IMR-90 (cell line): ENCODE measurements around the gene ETFB. TPM values are rescaled to one million over a fixed set of nuclear protein-coding genes. Genes with fewer than 3 reads are reported as not detected.

ENCODE experiments used
- ATAC-seq: fragments of 200-7000 bp; cut with Tn5 transposase; 2 replicates; pipeline ENCODE4 v1.9.1; 2020; ENCODE audit warnings: low read depth, mild to moderate bottlenecking, moderate library complexity
- BruUV-seq: library from RNA; stranded (reverse); fragments of 400-500 nt; replicated peaks from 2 replicates; lab custom pipeline; 2021; lab: Mats Ljungman, UMichigan
- CTCF ChIA-PET: fragments of 300-600 bp; formaldehyde crosslinking; extraction: SDS; loops from one replicate; lab custom pipeline; 2021; ENCODE audit warnings: antibody characterized with exemption; lab: Yijun Ruan, JAX
- POLR2A ChIA-PET: fragments of 300-600 bp; sonication (Branson Sonifier 250); formaldehyde crosslinking; loops from one replicate; lab custom pipeline; 2022; ENCODE audit warnings: antibody characterized with exemption; ENCODE audit not compliant: unreplicated experiment; lab: Charles Lee
- DNase-seq: peaks from one replicate; pipeline ENCODE4 v3.0.0; 2013
- H2AFZ ChIP-seq: replicated peaks from 2 replicates; pipeline ENCODE3; 2013; ENCODE audit warnings: low read length, mild to moderate bottlenecking; ENCODE audit not compliant: poor library complexity
- H2AK5ac ChIP-seq: 2 replicates; pipeline ENCODE4 v1.6.1; 2013; ENCODE audit warnings: low read depth, low read length, inconsistent platforms
- H2AK9ac ChIP-seq: replicated peaks from 2 replicates; pipeline ENCODE3; 2013; ENCODE audit warnings: mild to moderate bottlenecking, low read depth, low read length, moderate library complexity; ENCODE audit not compliant: poor library complexity
- H2BK120ac ChIP-seq: 2 replicates; pipeline ENCODE4 v1.6.1; 2013; ENCODE audit warnings: low read depth, low read length, inconsistent platforms
- H2BK15ac ChIP-seq: 3 replicates; pipeline ENCODE4 v1.6.1; 2013; ENCODE audit warnings: low read depth, low read length, inconsistent platforms
- H2BK20ac ChIP-seq: 2 replicates; pipeline ENCODE4 v1.6.1; 2013; ENCODE audit warnings: low read depth, mild to moderate bottlenecking, inconsistent platforms, low read length, moderate library complexity
- H2BK5ac ChIP-seq: 2 replicates; pipeline ENCODE4 v1.6.1; 2013; ENCODE audit warnings: mild to moderate bottlenecking, low read depth, low read length, inconsistent platforms; ENCODE audit not compliant: poor library complexity, severe bottlenecking
- H3K14ac ChIP-seq: replicated peaks from 2 replicates; pipeline ENCODE4 v1.6.1; 2013; ENCODE audit warnings: low read depth, low read length, inconsistent platforms
- H3K18ac ChIP-seq: 2 replicates; pipeline ENCODE4 v1.6.1; 2013; ENCODE audit warnings: low read depth, low read length, control low read depth
- H3K23ac ChIP-seq: 2 replicates; pipeline ENCODE4 v1.6.1; 2013; ENCODE audit warnings: low read depth, low read length, inconsistent platforms
- H3K27ac ChIP-seq: 2 replicates; pipeline ENCODE4 v1.5.1; 2013; ENCODE audit warnings: mild to moderate bottlenecking, control low read depth, low read length; ENCODE audit not compliant: insufficient read depth
- H3K27me3 ChIP-seq: 2 replicates; pipeline ENCODE4 v1.6.1; 2013; ENCODE audit warnings: low read length; ENCODE audit not compliant: control insufficient read depth, insufficient read depth
- H3K36me3 ChIP-seq: 2 replicates; pipeline ENCODE4 v1.6.1; 2013; ENCODE audit warnings: low read length, mixed read lengths; ENCODE audit not compliant: control insufficient read depth, insufficient read depth
- H3K4ac ChIP-seq: 2 replicates; pipeline ENCODE4 v1.6.1; 2013; ENCODE audit warnings: low read depth, low read length, inconsistent platforms
- H3K4me1 ChIP-seq: 2 replicates; pipeline ENCODE4 v1.6.1; 2013; ENCODE audit warnings: low read length, mixed read lengths; ENCODE audit not compliant: control insufficient read depth, insufficient read depth
- H3K4me2 ChIP-seq: 2 replicates; pipeline ENCODE4 v1.6.1; 2013; ENCODE audit warnings: low read depth, mild to moderate bottlenecking, control low read depth, low read length, moderate library complexity
- H3K4me3 ChIP-seq: 2 replicates; pipeline ENCODE4 v1.5.1; 2013; ENCODE audit warnings: low read depth, mild to moderate bottlenecking, control low read depth, low read length, moderate library complexity; ENCODE audit not compliant: insufficient read depth
- H3K56ac ChIP-seq: 2 replicates; pipeline ENCODE4 v1.6.1; 2013; ENCODE audit warnings: low read length, inconsistent platforms; ENCODE audit not compliant: insufficient read depth; ENCODE audit errors: extremely low read depth
- H3K79me1 ChIP-seq, 2 experiments: 2 replicates each; pipeline ENCODE4 v1.6.1; 2013; ENCODE audit warnings: low read length in 2 of 2, inconsistent platforms in 1 of 2, low read depth in 1 of 2
- H3K9ac ChIP-seq: 2 replicates; pipeline ENCODE4 v1.6.1; 2013; ENCODE audit warnings: low read depth, low read length, control low read depth
- H3K9me1 ChIP-seq: 2 replicates; pipeline ENCODE4 v1.6.1; 2013; ENCODE audit warnings: low read length, inconsistent platforms; ENCODE audit not compliant: insufficient read depth
- H3K9me3 ChIP-seq: 2 replicates; pipeline ENCODE4 v1.6.1; 2013; ENCODE audit warnings: low read length; ENCODE audit not compliant: control insufficient read depth, insufficient read depth
- H4K20me1 ChIP-seq: 2 replicates; pipeline ENCODE4 v1.6.1; 2013; ENCODE audit warnings: low read length, inconsistent platforms; ENCODE audit not compliant: insufficient read depth
- H4K5ac ChIP-seq: 2 replicates; pipeline ENCODE4 v1.6.1; 2013; ENCODE audit warnings: mild to moderate bottlenecking, low read depth, low read length, control low read depth
- H4K8ac ChIP-seq, 2 experiments: 2 replicates each; pipeline ENCODE4 v1.6.1; 2013; ENCODE audit warnings: low read depth in 2 of 2, low read length in 2 of 2, control low read depth in 1 of 2, inconsistent platforms in 1 of 2
- H4K91ac ChIP-seq: 2 replicates; pipeline ENCODE4 v1.6.1; 2013; ENCODE audit warnings: low read depth, low read length, inconsistent platforms; ENCODE audit not compliant: insufficient read depth
- BHLHE40 ChIP-seq: fragments of 150-350 bp; IDR thresholded peaks from 2 replicates; pipeline ENCODE4 v1.6.1; 2016; ENCODE audit warnings: mild to moderate bottlenecking, low read depth, low read length
- NFE2L2 ChIP-seq: fragments of 150-350 bp; IDR thresholded peaks from 2 replicates; pipeline ENCODE4 v1.6.1; 2016; ENCODE audit warnings: low read depth, mild to moderate bottlenecking, low read length
- POLR2A ChIP-seq: IDR thresholded peaks from 2 replicates; pipeline ENCODE4 v1.6.1; 2012; ENCODE audit warnings: mild to moderate bottlenecking, low read depth, low read length
- RAD21 ChIP-seq: IDR thresholded peaks from 2 replicates; pipeline ENCODE4 v1.6.1; 2012; ENCODE audit warnings: low read length, improper control_type of control experiment
- SMC3 ChIP-seq: fragments of 150-350 bp; IDR thresholded peaks from 2 replicates; pipeline ENCODE4 v1.6.1; 2016; ENCODE audit warnings: low read depth, mild to moderate bottlenecking, antibody characterized with exemption, low read length, moderate library complexity
- WGBS, 2 experiments: methylation state at CpG; one replicate each; pipeline versions ENCODE4 v1.1.5 to v1.1.7; 2013; ENCODE audit warnings: missing lambda C conversion rate in 2 of 2; ENCODE audit not compliant: insufficient read length in 1 of 2; ENCODE audit errors: extremely low coverage in 2 of 2; 5-methylcytosine and 5-hydroxymethylcytosine counted together
- dilution Hi-C: fragments of 300-500 bp; cut with HindIII; formaldehyde crosslinking; loops from one replicate; pipeline ENCODE4 v1.14.3; 2018; ENCODE audit warnings: low sequenced_read_pairs; ENCODE audit not compliant: unreplicated experiment
- in situ Hi-C: fragments of 300-500 bp; cut with MboI; formaldehyde crosslinking; loops from 3 replicates; pipeline ENCODE4 v1.14.3; 2019; ENCODE audit warnings: low sequenced_read_pairs, inconsistent platforms, mixed read lengths
- intact Hi-C: fragments of 100-400 bp; cut with micrococcal nuclease; formaldehyde crosslinking; loops from 2 replicates; pipeline ENCODE4 v1.10.0; 2022
- polyA plus RNA-seq, 3 experiments: library from polyadenylated mRNA; depleted of rRNA; stranded (reverse); fragments of >200 nt; gene quantifications; 2 replicates each; pipeline ENCODE4 v1.2.3, GENCODE V29; 2012; ENCODE audit warnings: low replicate concordance in 1 of 3
- total RNA-seq: library from RNA; depleted of rRNA; stranded (reverse); fragments of >200 nt; gene quantifications from 2 replicates; pipeline ENCODE4 v1.2.3, GENCODE V29; 2012

Gene ETFB
- total and polyA plus RNA-seq, 2 of the 4 experiments (the other 2 are of a cell fraction), result 141 to 166 TPM

DNA sequence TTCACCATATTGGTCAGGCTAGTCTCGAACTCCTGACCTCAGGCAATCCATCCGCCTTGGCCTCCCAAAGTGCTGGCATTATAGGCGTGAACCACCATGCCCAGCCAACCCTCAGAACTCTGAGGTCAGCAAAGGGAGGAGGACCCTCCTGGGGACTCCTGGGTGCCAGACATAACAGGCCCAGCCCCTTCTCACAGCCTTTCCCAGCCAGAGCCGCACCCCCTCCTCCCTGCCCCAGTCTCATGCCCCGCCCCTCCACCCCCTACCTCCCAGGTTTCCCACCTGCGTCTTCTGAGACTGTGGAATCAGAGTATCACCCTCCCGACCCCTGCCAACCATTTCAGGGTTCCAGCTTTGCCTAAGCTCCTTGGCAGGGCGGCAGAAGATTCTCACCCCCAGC is 49.5 kb downstream of the ETFB start:
- no peak overlapping the region for H2BK20ac ChIP-seq
- no peak overlapping the region for H3K23ac ChIP-seq
- WGBS, 2 experiments, result 0% methylated on average over 1 of the region's 8 CpGs; no CpG with 5 or more reads in 1 of the 2 experiments
- no peak overlapping the region for H3K4me2 ChIP-seq
- no peak overlapping the region for H4K5ac ChIP-seq
- H2AK9ac ChIP-seq, result no peak overlapping the region
- no peaks in the 10 kb centered on the region; the same call in 1 of the 2 replicates for H3K27me3 ChIP-seq
- no peak overlapping the region for H3K27ac ChIP-seq
- no peak overlapping the region for H2BK15ac ChIP-seq
- no peaks in the 10 kb centered on the region for H4K20me1 ChIP-seq
- no peak overlapping the region for H3K18ac ChIP-seq
- DNase-seq (no peak), ATAC-seq (no peak)
- no peaks in the 10 kb centered on the region for H3K9me1 ChIP-seq
- H2BK5ac ChIP-seq, result no peak overlapping the region
- dilution Hi-C loops (no loop called here), intact Hi-C loops (no loop called here), in situ Hi-C loops (no loop called here)
- no peaks in the 10 kb centered on the region for H3K4me1 ChIP-seq
- ChIA-PET POLR2A (no interaction called here), CTCF (no interaction called here)
- no peak overlapping the region for H4K91ac ChIP-seq
- H2BK120ac ChIP-seq, result no peak overlapping the region
- no peak overlapping the region for H3K4me3 ChIP-seq
- BruUV-seq, result no TSS peak
- TF ChIP-seq NFE2L2 (no peak), POLR2A (no peak), SMC3 (no peak), RAD21 (no peak), BHLHE40 (no peak)
- H3K56ac ChIP-seq, result no peak overlapping the region
- H3K14ac ChIP-seq, result no peak overlapping the region
- no peaks in the 10 kb centered on the region for H3K79me1 ChIP-seq
- H2AFZ ChIP-seq, result no peak overlapping the region
- H4K8ac ChIP-seq, result no peak overlapping the region
- no peaks in the 10 kb centered on the region for H3K36me3 ChIP-seq
- H3K4ac ChIP-seq, result no peak overlapping the region
- 0 out of 2 replicates have a peak, but pooled peaks cover 2% of the 10 kb centered on the region for H3K9me3 ChIP-seq
- H2AK5ac ChIP-seq, result no peak overlapping the region
- no peak overlapping the region for H3K9ac ChIP-seq
